Activated CD4-positive, CD25-positive, alpha-beta regulatory T cell treated with anti-CD3 and anti-CD28 coated beads, Interleukin-2, amount 50 U/mL, for 72 hours (primary cell): ENCODE results near the gene PHACTR2.
"Not testable (repeated sequence)": the region's sequence is repeated elsewhere in the genome, so short reads cannot be mapped to it uniquely, and the experiment has no call there.

Experiments
- DNase-seq: peaks from one replicate; pipeline ENCODE4 v3.0.0; 2021

PHACTR2 gene

GRCh38 chr6:143873600-143873999, 195.8 kb downstream of the PHACTR2 start:
- DNase-seq = not testable (repeated sequence)

GRCh38 chr6:143874503-143874902, 196.7 kb downstream of the PHACTR2 start:
- DNase-seq = not testable (repeated sequence)

- DNase-seq = no peak
These were observed 200.0 kb downstream of the PHACTR2 start for GRCh38 chr6:143877584-143878271.

- DNase-seq = no peak
These were observed 200.6 kb downstream of the PHACTR2 start for GRCh38 chr6:143878272-143878760.

- DNase-seq = no peak
These were observed 202.6 kb downstream of the PHACTR2 start for GRCh38 chr6:143880412-143880811.
